ENCODE measurements around the gene SMCO3. TPM values are rescaled to one million over a fixed set of nuclear protein-coding genes. Genes with fewer than 3 reads are reported as not detected.

SMCO3 gene
- total RNA-seq, 1 experiment from 2014 or later: not detected

DNA sequence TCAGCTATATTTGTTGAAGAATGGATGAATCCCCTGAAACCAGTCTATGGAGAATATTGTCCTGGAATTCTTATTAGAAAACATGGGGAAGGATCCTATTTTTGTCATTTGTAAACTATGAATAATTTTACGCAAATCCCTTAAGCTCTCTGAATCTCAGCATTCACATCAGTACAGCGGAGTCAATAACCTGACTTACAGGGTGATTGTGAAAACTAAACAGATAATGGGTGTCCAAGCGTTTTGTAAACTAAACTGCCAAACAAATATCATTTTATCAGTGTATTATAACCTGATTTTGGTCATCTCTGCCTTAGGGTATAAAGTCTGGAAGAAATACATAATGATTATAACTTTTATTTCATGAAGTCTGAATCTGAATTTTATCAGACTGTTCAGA lies 19.4 kb upstream of the SMCO3 start:
- intact Hi-C loops (cut with micrococcal nuclease): no loop called here
- ChIA-PET CTCF (interaction anchor here (0.6 to 3.4 kb wide), 3 partner anchors 10 to 387 kb away, joined by 3 to 18 read pairs (median 4); no protein-coding TSS in a partner anchor), POLR2A (interaction anchor here (1.0 to 3.0 kb wide), 4 partner anchors 9 to 30 kb away, joined by 3 to 11 read pairs (median 5); partner anchors contain the start of genes C12orf60 and WBP11)
- no peak overlapping the region for H3K4me3 Mint-ChIP-seq (ENCODE audit: unreplicated experiment)
- DNase-seq (ENCODE audit: unreplicated experiment): no peak
- TF ChIP-seq, protein P1, sequence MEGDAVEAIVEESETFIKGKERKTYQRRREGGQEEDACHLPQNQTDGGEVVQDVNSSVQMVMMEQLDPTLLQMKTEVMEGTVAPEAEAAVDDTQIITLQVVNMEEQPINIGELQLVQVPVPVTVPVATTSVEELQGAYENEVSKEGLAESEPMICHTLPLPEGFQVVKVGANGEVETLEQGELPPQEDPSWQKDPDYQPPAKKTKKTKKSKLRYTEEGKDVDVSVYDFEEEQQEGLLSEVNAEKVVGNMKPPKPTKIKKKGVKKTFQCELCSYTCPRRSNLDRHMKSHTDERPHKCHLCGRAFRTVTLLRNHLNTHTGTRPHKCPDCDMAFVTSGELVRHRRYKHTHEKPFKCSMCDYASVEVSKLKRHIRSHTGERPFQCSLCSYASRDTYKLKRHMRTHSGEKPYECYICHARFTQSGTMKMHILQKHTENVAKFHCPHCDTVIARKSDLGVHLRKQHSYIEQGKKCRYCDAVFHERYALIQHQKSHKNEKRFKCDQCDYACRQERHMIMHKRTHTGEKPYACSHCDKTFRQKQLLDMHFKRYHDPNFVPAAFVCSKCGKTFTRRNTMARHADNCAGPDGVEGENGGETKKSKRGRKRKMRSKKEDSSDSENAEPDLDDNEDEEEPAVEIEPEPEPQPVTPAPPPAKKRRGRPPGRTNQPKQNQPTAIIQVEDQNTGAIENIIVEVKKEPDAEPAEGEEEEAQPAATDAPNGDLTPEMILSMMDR (IDR thresholded peaks at IDR 0.05; ENCODE audit: unreplicated experiment): no peak
- H3K27me3 Mint-ChIP-seq (ENCODE audit: insufficient read depth, unreplicated experiment): no peaks in the 10 kb centered on the region
- H3K4me1 Mint-ChIP-seq (ENCODE audit: insufficient read depth, unreplicated experiment): peaks cover 25% of the 10 kb centered on the region
- H3K36me3 Mint-ChIP-seq (ENCODE audit: insufficient read depth, unreplicated experiment): no peaks in the 10 kb centered on the region
- no peaks in the 10 kb centered on the region for H3K9me3 Mint-ChIP-seq (ENCODE audit: unreplicated experiment)
- no TSS peak for BruUV-seq (replicated peaks)
- no peak overlapping the region for H3K27ac Mint-ChIP-seq (ENCODE audit: low read depth, unreplicated experiment)

DNA sequence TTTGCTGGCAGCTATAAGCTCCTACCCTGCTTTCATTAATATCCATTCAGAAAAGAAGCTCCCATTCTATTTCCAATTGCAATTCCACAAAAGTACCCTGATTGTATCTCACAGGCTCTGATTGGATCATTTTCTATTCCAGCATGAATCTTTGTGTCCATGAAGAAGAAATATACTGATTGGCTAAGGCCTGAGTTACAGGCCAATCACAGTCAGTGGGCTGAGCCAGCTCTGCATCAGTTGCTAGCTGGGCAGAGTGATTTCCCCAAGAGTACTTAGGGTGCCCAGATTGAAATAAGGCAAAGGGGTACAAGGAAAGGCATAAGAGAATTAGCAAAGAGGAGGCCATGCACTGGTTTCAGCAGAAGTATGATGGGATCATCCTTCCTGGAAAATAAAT lies 14.9 kb upstream of the SMCO3 start:
- POLR2A ChIA-PET: interaction anchor here (0.6 to 1.8 kb wide), 5 partner anchors 15 to 668 kb away, joined by 3 to 8 read pairs (median 4); partner anchors contain the start of genes C12orf60, SMCO3 and WBP11
- CTCF ChIA-PET: interaction anchor here (0.5 to 1.7 kb wide), 5 partner anchors 15 to 488 kb away, joined by 3 to 5 read pairs (median 4); no protein-coding TSS in a partner anchor
- H3K4me3 Mint-ChIP-seq (ENCODE audit: unreplicated experiment): no peak overlapping the region
- H3K27me3 Mint-ChIP-seq (ENCODE audit: insufficient read depth, unreplicated experiment): no peaks in the 10 kb centered on the region
- no peaks in the 10 kb centered on the region for H3K36me3 Mint-ChIP-seq (ENCODE audit: insufficient read depth, unreplicated experiment)
- peaks cover 22% of the 10 kb centered on the region for H3K4me1 Mint-ChIP-seq (ENCODE audit: insufficient read depth, unreplicated experiment)
- BruUV-seq (replicated peaks): no TSS peak
- TF ChIP-seq, protein P1 (IDR thresholded peaks at IDR 0.05; ENCODE audit: unreplicated experiment): no peak
- DNase-seq (ENCODE audit: unreplicated experiment): no peak
- no peak overlapping the region for H3K27ac Mint-ChIP-seq (ENCODE audit: low read depth, unreplicated experiment)
- H3K9me3 Mint-ChIP-seq (ENCODE audit: unreplicated experiment): no peaks in the 10 kb centered on the region
- intact Hi-C loops (cut with micrococcal nuclease): no loop called here

DNA sequence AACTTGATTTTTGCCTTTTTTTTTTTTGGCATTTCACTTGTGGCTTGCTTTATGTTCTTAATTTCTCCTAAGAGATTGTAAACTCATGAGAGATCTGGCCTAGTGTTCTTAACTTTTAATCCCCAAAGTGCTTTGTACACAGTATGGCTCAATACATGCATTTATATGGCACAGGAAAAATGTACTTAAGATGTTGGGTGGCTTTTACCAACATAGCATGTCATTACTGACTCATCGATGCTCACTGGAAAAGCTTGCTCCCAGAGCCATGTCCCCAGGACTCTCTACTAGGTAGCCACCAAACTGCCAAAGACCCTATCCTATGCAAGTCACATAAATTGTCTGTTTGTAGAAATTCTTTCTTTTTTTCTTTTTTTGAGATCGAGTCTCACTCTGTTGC lies 13.1 kb upstream of the SMCO3 start:
- no peak overlapping the region for H3K27ac Mint-ChIP-seq (ENCODE audit: low read depth, unreplicated experiment)
- H3K9me3 Mint-ChIP-seq (ENCODE audit: unreplicated experiment): no peaks in the 10 kb centered on the region
- H3K27me3 Mint-ChIP-seq (ENCODE audit: insufficient read depth, unreplicated experiment): no peaks in the 10 kb centered on the region
- no TSS peak for BruUV-seq (replicated peaks)
- ChIA-PET CTCF (interaction anchor here (1.1 to 1.7 kb wide), 2 partner anchors 17 to 19 kb away, joined by 3 read pairs; no protein-coding TSS in a partner anchor), POLR2A (interaction anchor here (1.7 to 3.1 kb wide), 3 partner anchors 15 to 53 kb away, joined by 6 to 19 read pairs (median 8); partner anchors contain the start of genes C12orf60 and WBP11)
- H3K36me3 Mint-ChIP-seq (ENCODE audit: insufficient read depth, unreplicated experiment): no peaks in the 10 kb centered on the region
- peaks cover 19% of the 10 kb centered on the region for H3K4me1 Mint-ChIP-seq (ENCODE audit: insufficient read depth, unreplicated experiment)
- H3K4me3 Mint-ChIP-seq (ENCODE audit: unreplicated experiment): no peak overlapping the region
- TF ChIP-seq, protein P1 (IDR thresholded peaks at IDR 0.05; ENCODE audit: unreplicated experiment): no peak
- intact Hi-C loops (cut with micrococcal nuclease): no loop called here
- no peak for DNase-seq (ENCODE audit: unreplicated experiment)

DNA sequence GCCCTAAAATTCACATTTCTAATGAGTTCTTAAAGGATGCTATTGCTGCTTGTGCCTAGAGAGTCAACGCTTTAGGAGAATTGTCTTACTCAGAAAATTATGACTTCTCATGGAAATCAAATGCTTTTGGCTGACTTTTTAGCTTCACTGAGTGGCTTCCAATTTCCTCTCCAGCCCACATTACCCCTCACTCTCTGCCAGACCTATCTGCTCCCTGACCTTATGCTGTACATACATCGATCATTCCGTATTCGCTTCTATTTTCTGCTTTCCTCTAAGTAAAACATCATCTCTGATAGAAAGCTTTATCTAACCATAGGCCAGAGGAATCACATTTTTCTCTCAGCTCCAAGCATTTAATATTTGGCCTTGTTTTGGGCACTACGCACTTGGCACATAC lies 12.5 kb upstream of the SMCO3 start:
- Mint-ChIP-seq H3K36me3 (ENCODE audit: insufficient read depth, unreplicated experiment) (no peaks in the 10 kb centered on the region), H3K9me3 (ENCODE audit: unreplicated experiment) (no peaks in the 10 kb centered on the region), H3K4me3 (ENCODE audit: unreplicated experiment) (no peak overlapping the region), H3K27ac (ENCODE audit: low read depth, unreplicated experiment) (no peak overlapping the region), H3K4me1 (ENCODE audit: insufficient read depth, unreplicated experiment) (peaks cover 19% of the 10 kb centered on the region), H3K27me3 (ENCODE audit: insufficient read depth, unreplicated experiment) (no peaks in the 10 kb centered on the region)
- BruUV-seq (replicated peaks): no TSS peak
- POLR2A ChIA-PET: interaction anchor here (0.6 to 3.1 kb wide), 4 partner anchors 14 to 544 kb away, joined by 3 to 19 read pairs (median 7); partner anchors contain the start of genes C12orf60 and WBP11
- CTCF ChIA-PET: interaction anchor here (1.5 to 1.7 kb wide), 2 partner anchors 15 to 16 kb away, joined by 3 to 5 read pairs; no protein-coding TSS in a partner anchor
- intact Hi-C loops (cut with micrococcal nuclease): no loop called here
- TF ChIP-seq, protein P1 (IDR thresholded peaks at IDR 0.05; ENCODE audit: unreplicated experiment): no peak
- DNase-seq (ENCODE audit: unreplicated experiment): no peak

Measured in MCF 10A (cell line).